ENCODE measurements around the gene GEMIN7. TPM values are rescaled to one million over a fixed set of nuclear protein-coding genes. Genes with fewer than 3 reads are reported as not detected.

GEMIN7 gene
- total RNA-seq, 2 donors from 2014 or later, result 22.4 to 37.5 TPM

- peak within 1 kb of the TSS; percentile 92 for H3K27ac ChIP-seq
- no peaks in the 10 kb centered on the region for H3K9me3 ChIP-seq
- H3K4me3 ChIP-seq, result peak within 1 kb of the TSS; percentile 99
- intact Hi-C loops (cut with DNase I), result no loop called here
- peak; percentile 25 for TF ChIP-seq CTCF (IDR thresholded peaks at IDR 0.05)
- H3K36me3 ChIP-seq, result no peaks in the 10 kb centered on the region
- peak; percentile 96 for DNase-seq
- H3K27me3 ChIP-seq, result no peaks in the 10 kb centered on the region
- H3K9ac ChIP-seq (ENCODE audit: low read depth in 2 of 2, low read length in 2 of 2), result peak within 1 kb of the TSS; percentile 94 to 95
- peaks cover 12% of the 10 kb centered on the region for H3K4me1 ChIP-seq
Measured at GRCh38 chr19:45092747-45093678, 14.0 kb downstream of the GEMIN7 start, which contains the start of gene PPP1R37. Gene PPP1R37, plus strand, starts transcription at chr19:45093179. Its CDS starts 147 bp downstream, at chr19:45093326.

DNA sequence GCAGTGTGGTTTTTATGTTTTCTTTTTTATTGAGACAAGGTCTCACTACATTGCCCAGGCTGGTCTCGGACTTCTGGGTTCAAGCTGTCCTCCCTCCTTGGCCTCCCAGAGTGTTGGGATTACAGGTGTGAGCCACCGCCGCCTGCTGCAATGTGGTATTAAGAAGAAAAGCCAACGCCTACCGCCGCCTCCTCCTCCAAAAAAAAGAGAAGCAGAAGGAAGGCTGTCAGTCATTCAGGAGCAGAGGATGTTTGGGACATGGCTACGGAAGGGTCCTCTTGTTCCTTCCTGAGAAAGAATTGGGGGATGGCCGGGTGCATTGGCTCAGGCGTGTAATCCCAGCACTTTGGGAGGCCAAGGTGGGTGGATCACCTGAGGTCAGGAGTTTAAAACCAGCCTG is 15.1 kb downstream of the GEMIN7 start:
- Histone ChIP-seq H3K4me1 (peaks cover 12% of the 10 kb centered on the region), H3K4me3 (peak overlapping the region; percentile 99)
- intact Hi-C loops (cut with DNase I), result no loop called here

GRCh38 chr19:45094707-45095106 is 15.6 kb downstream of the GEMIN7 start:
- Histone ChIP-seq H3K27ac (no peak overlapping the region), H3K4me3 (peak overlapping the region; percentile 99), H3K36me3 (no peaks in the 10 kb centered on the region), H3K9ac (ENCODE audit: low read depth in 2 of 2, low read length in 2 of 2) (peak overlapping the region in 1 of 2 donors; percentile 27), H3K9me3 (no peaks in the 10 kb centered on the region), H3K4me1 (peaks cover 12% of the 10 kb centered on the region), H3K27me3 (no peaks in the 10 kb centered on the region)
- no peak for TF ChIP-seq CTCF (IDR thresholded peaks at IDR 0.05)
- DNase-seq, result no peak
- intact Hi-C loops (cut with DNase I), result no loop called here

More for the DNA sequence above, 15.1 kb downstream of the GEMIN7 start:
- H3K9me3 ChIP-seq, result no peaks in the 10 kb centered on the region
- TF ChIP-seq CTCF (IDR thresholded peaks at IDR 0.05), result no peak
- H3K27me3 ChIP-seq, result no peaks in the 10 kb centered on the region
- H3K27ac ChIP-seq, result no peak overlapping the region
- no peaks in the 10 kb centered on the region for H3K36me3 ChIP-seq
- H3K9ac ChIP-seq (ENCODE audit: low read depth in 2 of 2, low read length in 2 of 2), result peak overlapping the region; percentile 94 to 95
- DNase-seq, result no peak

GRCh38 chr19:45095496-45096413 is 16.7 kb downstream of the GEMIN7 start:
- H3K9ac ChIP-seq (ENCODE audit: low read depth in 2 of 2, low read length in 2 of 2), result no peak overlapping the region
- intact Hi-C loops (cut with DNase I), result no loop called here
- no peak for DNase-seq

More at GRCh38 chr19:45095496-45096413, 16.7 kb downstream of the GEMIN7 start:
- no peak for TF ChIP-seq CTCF (IDR thresholded peaks at IDR 0.05)
- Histone ChIP-seq H3K27me3 (no peaks in the 10 kb centered on the region), H3K4me1 (peaks cover 12% of the 10 kb centered on the region), H3K36me3 (no peaks in the 10 kb centered on the region), H3K27ac (no peak overlapping the region), H3K9me3 (no peaks in the 10 kb centered on the region), H3K4me3 (no peak overlapping the region)

Data from colonic mucosa (tissue), 4 donors.